GM23338 (cell line): ENCODE results near the gene PARD3. TPM values are rescaled to one million over a fixed set of nuclear protein-coding genes. Genes with fewer than 3 reads are reported as not detected.

Experiments
- ATAC-seq: fragments of 200-7000 bp; cut with Tn5 transposase; 3 replicates; pipeline ENCODE4 v1.9.1; 2020
- DNase-seq: peaks from one replicate; pipeline ENCODE4 v3.0.0-alpha.2; 2015; ENCODE audit warnings: low spot score
- H2AFZ ChIP-seq: fragments of 200-600 bp; sonication (generic); 2 replicates; pipeline ENCODE4 v1.8.0; 2016; ENCODE audit warnings: antibody characterized with exemption, mild to moderate bottlenecking, moderate library complexity
- H3F3A ChIP-seq: fragments of 200-600 bp; sonication (generic); replicated peaks from 2 replicates; pipeline ENCODE4 v1.8.0; 2017; ENCODE audit warnings: antibody characterized with exemption, mixed run types, low read depth
- H3K27ac ChIP-seq: fragments of 200-600 bp; sonication (generic); 2 replicates; pipeline ENCODE4 v1.6.1; 2016; ENCODE audit warnings: low read depth
- H3K27me3 ChIP-seq: fragments of 200-600 bp; sonication (generic); 2 replicates; pipeline ENCODE4 v1.8.0; 2016; ENCODE audit warnings: mild to moderate bottlenecking, mixed run types, moderate library complexity; ENCODE audit not compliant: insufficient read depth
- H3K36me3 ChIP-seq: fragments of 200-600 bp; sonication (generic); 2 replicates; pipeline ENCODE4 v1.8.0; 2016; ENCODE audit warnings: mild to moderate bottlenecking; ENCODE audit not compliant: insufficient read depth
- H3K4me1 ChIP-seq: fragments of 200-600 bp; sonication (generic); 2 replicates; pipeline ENCODE4 v1.8.0; 2016; ENCODE audit warnings: mild to moderate bottlenecking, moderate library complexity; ENCODE audit not compliant: insufficient read depth
- H3K4me2 ChIP-seq: fragments of 200-600 bp; sonication (generic); 2 replicates; pipeline ENCODE4 v1.7.1; 2017; ENCODE audit warnings: mixed run types
- H3K4me3 ChIP-seq: fragments of 200-600 bp; sonication (generic); 2 replicates; pipeline ENCODE4 v1.6.1; 2016; ENCODE audit warnings: mixed run types
- H3K79me2 ChIP-seq: fragments of 200-600 bp; sonication (generic); replicated peaks from 2 replicates; pipeline ENCODE4 v1.8.0; 2017; ENCODE audit warnings: mild to moderate bottlenecking; ENCODE audit not compliant: insufficient read depth
- H3K9me2 ChIP-seq: fragments of 200-600 bp; sonication (generic); 2 replicates; pipeline ENCODE4 v1.8.0; 2017; ENCODE audit not compliant: insufficient read depth
- H4K20me1 ChIP-seq: fragments of 200-600 bp; sonication (generic); replicated peaks from 2 replicates; pipeline ENCODE4 v1.8.0; 2017; ENCODE audit warnings: mild to moderate bottlenecking; ENCODE audit not compliant: insufficient read depth
- H3K27ac Mint-ChIP-seq: 2 replicates; pipeline ENCODE4 v1.8.0; 2020; ENCODE audit warnings: inconsistent platforms, mild to moderate bottlenecking, moderate library complexity, mixed read lengths
- H3K27me3 Mint-ChIP-seq: 3 replicates; pipeline ENCODE4 v1.8.0; 2022; ENCODE audit warnings: low read depth, mild to moderate bottlenecking, moderate library complexity, mixed read lengths, inconsistent platforms; ENCODE audit not compliant: insufficient read depth, poor library complexity
- H3K36me3 Mint-ChIP-seq: 3 replicates; pipeline ENCODE4 v1.8.0; 2021; ENCODE audit warnings: low read depth, mild to moderate bottlenecking, inconsistent platforms, moderate library complexity, mixed read lengths
- H3K4me1 Mint-ChIP-seq: 3 replicates; pipeline ENCODE4 v1.8.0; 2020; ENCODE audit warnings: mild to moderate bottlenecking, inconsistent platforms, mixed read lengths
- H3K4me3 Mint-ChIP-seq: 3 replicates; pipeline ENCODE4 v1.8.0; 2021; ENCODE audit warnings: moderate library complexity, mild to moderate bottlenecking, inconsistent platforms, mixed read lengths
- H3K9me3 Mint-ChIP-seq: 3 replicates; pipeline ENCODE4 v1.8.0; 2020; ENCODE audit warnings: moderate library complexity, mild to moderate bottlenecking, inconsistent platforms, mixed read lengths
- CREB1 ChIP-seq: fragments of 250-450 bp; sonication (Bioruptor Pico); IDR thresholded peaks from 2 replicates; pipeline ENCODE4 v1.5.0; 2020; ENCODE audit warnings: low read depth, mild to moderate bottlenecking, moderate library complexity
- EZH2 ChIP-seq: fragments of 200-600 bp; sonication (generic); IDR thresholded peaks from one replicate; pipeline ENCODE4 v1.8.0; 2017; ENCODE audit warnings: antibody characterized with exemption, mild to moderate bottlenecking, low read depth; ENCODE audit not compliant: unreplicated experiment
- EZH2phosphoT487 ChIP-seq: fragments of 200-600 bp; sonication (generic); IDR thresholded peaks from one replicate; pipeline ENCODE4 v1.8.1; 2018; ENCODE audit warnings: antibody characterized with exemption; ENCODE audit not compliant: unreplicated experiment
- JUNB ChIP-seq: IDR thresholded peaks from one replicate; pipeline ENCODE4 v1.6.1; 2016; ENCODE audit warnings: antibody characterized with exemption; ENCODE audit not compliant: unreplicated experiment
- NANOG ChIP-seq: IDR thresholded peaks from 2 replicates; pipeline ENCODE4 v1.6.1; 2016; ENCODE audit warnings: antibody characterized with exemption, borderline replicate concordance
- POLR2AphosphoS5 ChIP-seq: IDR thresholded peaks from 2 replicates; pipeline ENCODE4 v1.6.1; 2016; ENCODE audit warnings: antibody characterized with exemption, low read depth
- STAT1 ChIP-seq: IDR thresholded peaks from one replicate; pipeline ENCODE4 v1.6.1; 2016; ENCODE audit warnings: antibody characterized with exemption; ENCODE audit not compliant: unreplicated experiment
- ZNF114 ChIP-seq: fragments of 250-450 bp; sonication (Bioruptor Pico); IDR thresholded peaks from 2 replicates; pipeline ENCODE4 v1.5.0; 2020; ENCODE audit warnings: mild to moderate bottlenecking, moderate library complexity
- ZNF331 ChIP-seq: fragments of 250-450 bp; sonication (Bioruptor Pico); IDR thresholded peaks from 2 replicates; pipeline ENCODE4 v1.5.0; 2020; ENCODE audit warnings: low read depth, mild to moderate bottlenecking, moderate library complexity
- polyA plus RNA-seq: library from polyadenylated mRNA; unstranded; fragments of >200 nt; fragmentation: Nextera tagmentation; extraction: Ambion mirVana; gene quantifications from 2 replicates; pipeline ENCODE4 v1.2.1, GENCODE V29; 2016
- total RNA-seq: library from RNA; depleted of rRNA; stranded (reverse); fragments of >200 nt; shearing (Covaris generic); gene quantifications from 2 replicates; pipeline ENCODE4 v1.2.3, GENCODE V29; 2014
- TF ChIP-seq, protein P1 (sequence below): fragments of 250-450 bp; sonication (Bioruptor Pico); IDR thresholded peaks from 2 replicates; pipeline ENCODE4 v1.5.0; 2020; ENCODE audit warnings: mild to moderate bottlenecking, moderate library complexity
- TF ChIP-seq, protein P2 (sequence below): IDR thresholded peaks from 2 replicates; pipeline ENCODE4 v1.6.1; 2016; ENCODE audit warnings: antibody characterized with exemption
- TF ChIP-seq, protein P3 (sequence below), 2 experiments: fragments of 200-600 bp in 1 of 2; sonication (generic) in 1 of 2; conservative IDR thresholded peaks; 2 replicates each; pipeline versions ENCODE4 v1.5.1 to v1.6.1; 2016 to 2017; ENCODE audit warnings: antibody characterized with exemption in 2 of 2, low read depth in 2 of 2, mild to moderate bottlenecking in 2 of 2, moderate library complexity in 1 of 2
- TF ChIP-seq, protein P4 (sequence below): IDR thresholded peaks from one replicate; pipeline ENCODE4 v1.6.1; 2018; ENCODE audit warnings: antibody characterized with exemption; ENCODE audit not compliant: unreplicated experiment

Gene PARD3
- total and polyA plus RNA-seq, 2 experiments from 2014 or later, result 30.2 to 51.4 TPM

DNA sequence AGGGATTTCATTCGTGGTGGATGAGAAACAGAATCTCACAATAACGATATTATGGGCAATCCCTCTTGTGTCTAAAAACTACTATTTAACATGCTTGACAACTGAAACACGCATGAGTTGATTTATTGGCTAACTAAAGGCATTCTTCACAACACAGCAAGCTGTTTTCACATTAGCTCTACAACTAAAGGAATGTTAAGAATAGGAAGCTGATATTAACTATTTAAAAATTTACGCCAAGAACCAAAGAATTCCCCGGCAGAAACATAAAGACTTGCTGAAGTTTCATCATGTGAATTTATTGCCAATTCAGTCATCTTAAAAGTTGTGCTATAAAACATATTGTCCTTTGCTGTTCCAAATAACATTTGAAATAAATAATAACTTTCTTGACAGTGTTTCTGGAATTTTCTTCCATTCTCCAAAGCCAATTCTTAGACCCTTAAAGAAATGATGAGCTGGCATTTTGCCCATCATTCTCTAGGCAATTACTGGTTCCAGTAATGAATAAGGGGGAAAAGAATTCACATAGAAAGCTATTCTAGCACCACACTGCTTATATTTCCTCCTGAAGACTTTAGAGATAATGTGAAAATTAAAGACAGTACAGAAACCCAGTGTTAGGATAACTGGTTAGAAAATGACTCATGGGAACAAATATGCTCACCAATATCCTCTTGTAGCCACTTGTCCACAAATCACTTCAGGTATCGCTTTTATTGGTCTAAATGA, 233.1 kb downstream of the PARD3 start:
- 0 out of 2 replicates have a peak, but pooled peaks cover 2% of the 10 kb centered on the region for H3F3A ChIP-seq
- ATAC-seq (no peak), DNase-seq (no peak)
- peaks cover 32% of the 10 kb centered on the region; the same call in 1 of the 2 replicates for H3K79me2 ChIP-seq
- H4K20me1 ChIP-seq, result no peaks in the 10 kb centered on the region
- H3K4me3 Mint-ChIP-seq, result no peak overlapping the region
- H2AFZ ChIP-seq, result no peak overlapping the region
- no peak overlapping the region for H3K4me2 ChIP-seq
- H3K4me1 ChIP-seq, result peaks cover 38% of the 10 kb centered on the region
- no peak overlapping the region for H3K4me3 ChIP-seq
- H3K27ac ChIP-seq, result no peak overlapping the region
- no peaks in the 10 kb centered on the region for H3K9me3 Mint-ChIP-seq
- no peaks in the 10 kb centered on the region for H3K9me2 ChIP-seq
- H3K27ac Mint-ChIP-seq, result no peak overlapping the region; the same call in 1 of the 2 replicates
- H3K27me3 ChIP-seq, result no peaks in the 10 kb centered on the region
- peaks cover 4% of the 10 kb centered on the region for H3K27me3 Mint-ChIP-seq
- H3K36me3 ChIP-seq, result no peaks in the 10 kb centered on the region
- no peaks in the 10 kb centered on the region; the same call in 2 of the 3 replicates for H3K36me3 Mint-ChIP-seq
- peaks cover 56% of the 10 kb centered on the region for H3K4me1 Mint-ChIP-seq
- TF ChIP-seq NANOG, result no peak
- no peak for TF ChIP-seq EZH2
- TF ChIP-seq EZH2phosphoT487, result no peak
- TF ChIP-seq, protein P1, sequence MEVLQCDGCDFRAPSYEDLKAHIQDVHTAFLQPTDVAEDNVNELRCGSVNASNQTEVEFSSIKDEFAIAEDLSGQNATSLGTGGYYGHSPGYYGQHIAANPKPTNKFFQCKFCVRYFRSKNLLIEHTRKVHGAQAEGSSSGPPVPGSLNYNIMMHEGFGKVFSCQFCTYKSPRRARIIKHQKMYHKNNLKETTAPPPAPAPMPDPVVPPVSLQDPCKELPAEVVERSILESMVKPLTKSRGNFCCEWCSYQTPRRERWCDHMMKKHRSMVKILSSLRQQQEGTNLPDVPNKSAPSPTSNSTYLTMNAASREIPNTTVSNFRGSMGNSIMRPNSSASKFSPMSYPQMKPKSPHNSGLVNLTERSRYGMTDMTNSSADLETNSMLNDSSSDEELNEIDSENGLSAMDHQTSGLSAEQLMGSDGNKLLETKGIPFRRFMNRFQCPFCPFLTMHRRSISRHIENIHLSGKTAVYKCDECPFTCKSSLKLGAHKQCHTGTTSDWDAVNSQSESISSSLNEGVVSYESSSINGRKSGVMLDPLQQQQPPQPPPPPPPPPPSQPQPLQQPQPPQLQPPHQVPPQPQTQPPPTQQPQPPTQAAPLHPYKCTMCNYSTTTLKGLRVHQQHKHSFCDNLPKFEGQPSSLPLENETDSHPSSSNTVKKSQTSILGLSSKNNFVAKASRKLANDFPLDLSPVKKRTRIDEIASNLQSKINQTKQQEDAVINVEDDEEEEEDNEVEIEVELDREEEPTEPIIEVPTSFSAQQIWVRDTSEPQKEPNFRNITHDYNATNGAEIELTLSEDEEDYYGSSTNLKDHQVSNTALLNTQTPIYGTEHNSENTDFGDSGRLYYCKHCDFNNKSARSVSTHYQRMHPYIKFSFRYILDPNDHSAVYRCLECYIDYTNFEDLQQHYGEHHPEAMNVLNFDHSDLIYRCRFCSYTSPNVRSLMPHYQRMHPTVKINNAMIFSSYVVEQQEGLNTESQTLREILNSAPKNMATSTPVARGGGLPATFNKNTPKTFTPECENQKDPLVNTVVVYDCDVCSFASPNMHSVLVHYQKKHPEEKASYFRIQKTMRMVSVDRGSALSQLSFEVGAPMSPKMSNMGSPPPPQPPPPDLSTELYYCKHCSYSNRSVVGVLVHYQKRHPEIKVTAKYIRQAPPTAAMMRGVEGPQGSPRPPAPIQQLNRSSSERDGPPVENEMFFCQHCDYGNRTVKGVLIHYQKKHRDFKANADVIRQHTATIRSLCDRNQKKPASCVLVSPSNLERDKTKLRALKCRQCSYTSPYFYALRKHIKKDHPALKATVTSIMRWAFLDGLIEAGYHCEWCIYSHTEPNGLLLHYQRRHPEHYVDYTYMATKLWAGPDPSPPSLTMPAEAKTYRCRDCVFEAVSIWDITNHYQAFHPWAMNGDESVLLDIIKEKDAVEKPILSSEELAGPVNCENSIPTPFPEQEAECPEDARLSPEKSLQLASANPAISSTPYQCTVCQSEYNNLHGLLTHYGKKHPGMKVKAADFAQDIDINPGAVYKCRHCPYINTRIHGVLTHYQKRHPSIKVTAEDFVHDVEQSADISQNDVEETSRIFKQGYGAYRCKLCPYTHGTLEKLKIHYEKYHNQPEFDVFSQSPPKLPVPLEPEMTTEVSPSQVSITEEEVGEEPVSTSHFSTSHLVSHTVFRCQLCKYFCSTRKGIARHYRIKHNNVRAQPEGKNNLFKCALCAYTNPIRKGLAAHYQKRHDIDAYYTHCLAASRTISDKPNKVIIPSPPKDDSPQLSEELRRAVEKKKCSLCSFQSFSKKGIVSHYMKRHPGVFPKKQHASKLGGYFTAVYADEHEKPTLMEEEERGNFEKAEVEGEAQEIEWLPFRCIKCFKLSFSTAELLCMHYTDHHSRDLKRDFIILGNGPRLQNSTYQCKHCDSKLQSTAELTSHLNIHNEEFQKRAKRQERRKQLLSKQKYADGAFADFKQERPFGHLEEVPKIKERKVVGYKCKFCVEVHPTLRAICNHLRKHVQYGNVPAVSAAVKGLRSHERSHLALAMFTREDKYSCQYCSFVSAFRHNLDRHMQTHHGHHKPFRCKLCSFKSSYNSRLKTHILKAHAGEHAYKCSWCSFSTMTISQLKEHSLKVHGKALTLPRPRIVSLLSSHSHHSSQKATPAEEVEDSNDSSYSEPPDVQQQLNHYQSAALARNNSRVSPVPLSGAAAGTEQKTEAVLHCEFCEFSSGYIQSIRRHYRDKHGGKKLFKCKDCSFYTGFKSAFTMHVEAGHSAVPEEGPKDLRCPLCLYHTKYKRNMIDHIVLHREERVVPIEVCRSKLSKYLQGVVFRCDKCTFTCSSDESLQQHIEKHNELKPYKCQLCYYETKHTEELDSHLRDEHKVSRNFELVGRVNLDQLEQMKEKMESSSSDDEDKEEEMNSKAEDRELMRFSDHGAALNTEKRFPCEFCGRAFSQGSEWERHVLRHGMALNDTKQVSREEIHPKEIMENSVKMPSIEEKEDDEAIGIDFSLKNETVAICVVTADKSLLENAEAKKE (CRISPR knock-in tag), result no peak
- TF ChIP-seq, protein P2, sequence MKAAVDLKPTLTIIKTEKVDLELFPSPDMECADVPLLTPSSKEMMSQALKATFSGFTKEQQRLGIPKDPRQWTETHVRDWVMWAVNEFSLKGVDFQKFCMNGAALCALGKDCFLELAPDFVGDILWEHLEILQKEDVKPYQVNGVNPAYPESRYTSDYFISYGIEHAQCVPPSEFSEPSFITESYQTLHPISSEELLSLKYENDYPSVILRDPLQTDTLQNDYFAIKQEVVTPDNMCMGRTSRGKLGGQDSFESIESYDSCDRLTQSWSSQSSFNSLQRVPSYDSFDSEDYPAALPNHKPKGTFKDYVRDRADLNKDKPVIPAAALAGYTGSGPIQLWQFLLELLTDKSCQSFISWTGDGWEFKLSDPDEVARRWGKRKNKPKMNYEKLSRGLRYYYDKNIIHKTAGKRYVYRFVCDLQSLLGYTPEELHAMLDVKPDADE, result no peak
- TF ChIP-seq POLR2AphosphoS5, result no peak
- no peak for TF ChIP-seq ZNF114 (CRISPR knock-in tag)
- no peak for TF ChIP-seq ZNF331 (CRISPR knock-in tag)
- no peak for TF ChIP-seq JUNB
- TF ChIP-seq, protein P3, sequence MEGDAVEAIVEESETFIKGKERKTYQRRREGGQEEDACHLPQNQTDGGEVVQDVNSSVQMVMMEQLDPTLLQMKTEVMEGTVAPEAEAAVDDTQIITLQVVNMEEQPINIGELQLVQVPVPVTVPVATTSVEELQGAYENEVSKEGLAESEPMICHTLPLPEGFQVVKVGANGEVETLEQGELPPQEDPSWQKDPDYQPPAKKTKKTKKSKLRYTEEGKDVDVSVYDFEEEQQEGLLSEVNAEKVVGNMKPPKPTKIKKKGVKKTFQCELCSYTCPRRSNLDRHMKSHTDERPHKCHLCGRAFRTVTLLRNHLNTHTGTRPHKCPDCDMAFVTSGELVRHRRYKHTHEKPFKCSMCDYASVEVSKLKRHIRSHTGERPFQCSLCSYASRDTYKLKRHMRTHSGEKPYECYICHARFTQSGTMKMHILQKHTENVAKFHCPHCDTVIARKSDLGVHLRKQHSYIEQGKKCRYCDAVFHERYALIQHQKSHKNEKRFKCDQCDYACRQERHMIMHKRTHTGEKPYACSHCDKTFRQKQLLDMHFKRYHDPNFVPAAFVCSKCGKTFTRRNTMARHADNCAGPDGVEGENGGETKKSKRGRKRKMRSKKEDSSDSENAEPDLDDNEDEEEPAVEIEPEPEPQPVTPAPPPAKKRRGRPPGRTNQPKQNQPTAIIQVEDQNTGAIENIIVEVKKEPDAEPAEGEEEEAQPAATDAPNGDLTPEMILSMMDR (conservative IDR thresholded peaks at IDR 0.05; ENCODE audit: low read depth in 2 of 2), result no peak
- TF ChIP-seq, protein P4, sequence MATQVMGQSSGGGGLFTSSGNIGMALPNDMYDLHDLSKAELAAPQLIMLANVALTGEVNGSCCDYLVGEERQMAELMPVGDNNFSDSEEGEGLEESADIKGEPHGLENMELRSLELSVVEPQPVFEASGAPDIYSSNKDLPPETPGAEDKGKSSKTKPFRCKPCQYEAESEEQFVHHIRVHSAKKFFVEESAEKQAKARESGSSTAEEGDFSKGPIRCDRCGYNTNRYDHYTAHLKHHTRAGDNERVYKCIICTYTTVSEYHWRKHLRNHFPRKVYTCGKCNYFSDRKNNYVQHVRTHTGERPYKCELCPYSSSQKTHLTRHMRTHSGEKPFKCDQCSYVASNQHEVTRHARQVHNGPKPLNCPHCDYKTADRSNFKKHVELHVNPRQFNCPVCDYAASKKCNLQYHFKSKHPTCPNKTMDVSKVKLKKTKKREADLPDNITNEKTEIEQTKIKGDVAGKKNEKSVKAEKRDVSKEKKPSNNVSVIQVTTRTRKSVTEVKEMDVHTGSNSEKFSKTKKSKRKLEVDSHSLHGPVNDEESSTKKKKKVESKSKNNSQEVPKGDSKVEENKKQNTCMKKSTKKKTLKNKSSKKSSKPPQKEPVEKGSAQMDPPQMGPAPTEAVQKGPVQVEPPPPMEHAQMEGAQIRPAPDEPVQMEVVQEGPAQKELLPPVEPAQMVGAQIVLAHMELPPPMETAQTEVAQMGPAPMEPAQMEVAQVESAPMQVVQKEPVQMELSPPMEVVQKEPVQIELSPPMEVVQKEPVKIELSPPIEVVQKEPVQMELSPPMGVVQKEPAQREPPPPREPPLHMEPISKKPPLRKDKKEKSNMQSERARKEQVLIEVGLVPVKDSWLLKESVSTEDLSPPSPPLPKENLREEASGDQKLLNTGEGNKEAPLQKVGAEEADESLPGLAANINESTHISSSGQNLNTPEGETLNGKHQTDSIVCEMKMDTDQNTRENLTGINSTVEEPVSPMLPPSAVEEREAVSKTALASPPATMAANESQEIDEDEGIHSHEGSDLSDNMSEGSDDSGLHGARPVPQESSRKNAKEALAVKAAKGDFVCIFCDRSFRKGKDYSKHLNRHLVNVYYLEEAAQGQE, result no peak
- no peak for TF ChIP-seq STAT1
- TF ChIP-seq CREB1 (CRISPR knock-in tag), result no peak
